ENCODE data around the gene PALM. TPM values are rescaled to one million over a fixed set of nuclear protein-coding genes. Genes with fewer than 3 reads are reported as not detected.

The PALM gene
- total RNA-seq, 1 donor from 2014 or later: 60.0 TPM

DNA sequence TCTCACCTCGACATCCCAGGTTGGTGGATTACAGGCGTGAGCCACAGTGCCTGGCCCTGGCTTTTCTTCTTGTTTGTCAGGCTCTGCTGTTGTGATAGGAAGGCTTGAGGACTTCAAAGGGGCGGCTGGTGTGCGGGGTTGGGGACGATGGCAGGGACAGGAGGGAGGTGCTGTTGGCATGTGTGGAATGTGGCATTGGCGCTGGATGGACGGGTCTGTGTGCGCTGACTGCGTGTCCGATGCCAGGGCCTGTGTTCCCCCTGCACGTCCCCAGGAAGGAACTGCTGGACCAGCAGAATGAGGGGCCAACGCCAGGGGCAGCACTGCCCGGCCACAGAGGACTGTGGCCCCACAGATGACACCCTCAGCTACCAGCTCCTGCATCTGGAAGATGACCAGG lies 75.8 kb downstream of the PALM start:
- no peaks in the 10 kb centered on the region for H3K27me3 Mint-ChIP-seq (ENCODE audit: low read depth, unreplicated experiment)
- H4K20me1 ChIP-seq (ENCODE audit: insufficient read depth, low read length): no peaks in the 10 kb centered on the region
- no peak overlapping the region for H3K27ac Mint-ChIP-seq (ENCODE audit: unreplicated experiment)
- TF ChIP-seq EZH2 (IDR thresholded peaks at IDR 0.05; ENCODE audit: insufficient read depth, low read length) (no peak), CTCF (IDR thresholded peaks at IDR 0.05; ENCODE audit: insufficient read depth, low read depth, low read length) (no peak)
- no peaks in the 10 kb centered on the region for H3K27me3 ChIP-seq (ENCODE audit: insufficient read depth, low read length)
- H3K4me3 Mint-ChIP-seq (ENCODE audit: unreplicated experiment): no peak overlapping the region
- no peaks in the 10 kb centered on the region for H3K9me3 ChIP-seq (ENCODE audit: insufficient read depth, low read depth, low read length)
- no peak overlapping the region for H2AFZ ChIP-seq (ENCODE audit: low read depth, low read length)
- no peaks in the 10 kb centered on the region for H3K36me3 ChIP-seq (ENCODE audit: insufficient read depth, low read length)
- H3K4me1 ChIP-seq (ENCODE audit: insufficient read depth, low read length): peaks cover 14% of the 10 kb centered on the region
- no peak for DNase-seq (ENCODE audit: low read depth)
- no peak overlapping the region for H3K27ac ChIP-seq (ENCODE audit: low read depth, low read length)
- no peaks in the 10 kb centered on the region for H3K79me2 ChIP-seq (ENCODE audit: insufficient read depth, low read length)
- FAIRE-seq: no peak
- H3K4me1 Mint-ChIP-seq (ENCODE audit: low read depth, unreplicated experiment): peaks cover 13% of the 10 kb centered on the region
- no peaks in the 10 kb centered on the region for H3K9me3 Mint-ChIP-seq (ENCODE audit: unreplicated experiment)
- no peak overlapping the region for H3K4me2 ChIP-seq (ENCODE audit: low read length)
- no peaks in the 10 kb centered on the region for H3K36me3 Mint-ChIP-seq (ENCODE audit: low read depth, unreplicated experiment)
- no peak overlapping the region for H3K4me3 ChIP-seq (ENCODE audit: insufficient read depth, low read depth, low read length)
- no peak overlapping the region for H3K9ac ChIP-seq (ENCODE audit: low read length)

- H3K4me3 Mint-ChIP-seq (ENCODE audit: unreplicated experiment): no peak overlapping the region
- no peak overlapping the region for H3K27ac ChIP-seq (ENCODE audit: low read depth, low read length)
- H3K27me3 Mint-ChIP-seq (ENCODE audit: low read depth, unreplicated experiment): no peaks in the 10 kb centered on the region
- FAIRE-seq (no peak), DNase-seq (ENCODE audit: low read depth) (no peak)
- H3K36me3 Mint-ChIP-seq (ENCODE audit: low read depth, unreplicated experiment): no peaks in the 10 kb centered on the region
- H3K27me3 ChIP-seq (ENCODE audit: insufficient read depth, low read length): no peaks in the 10 kb centered on the region
- H3K79me2 ChIP-seq (ENCODE audit: insufficient read depth, low read length): no peaks in the 10 kb centered on the region
- no peak overlapping the region for H3K9ac ChIP-seq (ENCODE audit: low read length)
- H3K4me3 ChIP-seq (ENCODE audit: insufficient read depth, low read depth, low read length): no peak overlapping the region
- no peaks in the 10 kb centered on the region for H3K36me3 ChIP-seq (ENCODE audit: insufficient read depth, low read length)
- peaks cover 6% of the 10 kb centered on the region for H3K4me1 ChIP-seq (ENCODE audit: insufficient read depth, low read length)
- H4K20me1 ChIP-seq (ENCODE audit: insufficient read depth, low read length): no peaks in the 10 kb centered on the region
- no peaks in the 10 kb centered on the region for H3K9me3 Mint-ChIP-seq (ENCODE audit: unreplicated experiment)
- H3K4me1 Mint-ChIP-seq (ENCODE audit: low read depth, unreplicated experiment): peaks cover 13% of the 10 kb centered on the region
- TF ChIP-seq EZH2 (IDR thresholded peaks at IDR 0.05; ENCODE audit: insufficient read depth, low read length) (no peak), CTCF (IDR thresholded peaks at IDR 0.05; ENCODE audit: insufficient read depth, low read depth, low read length) (no peak)
- H3K27ac Mint-ChIP-seq (ENCODE audit: unreplicated experiment): no peak overlapping the region
- no peak overlapping the region for H3K4me2 ChIP-seq (ENCODE audit: low read length)
- H3K9me3 ChIP-seq (ENCODE audit: insufficient read depth, low read depth, low read length): no peaks in the 10 kb centered on the region
- H2AFZ ChIP-seq (ENCODE audit: low read depth, low read length): no peak overlapping the region
Observed at GRCh38 chr19:787536-787935, 78.8 kb downstream of the PALM start.

- Histone ChIP-seq H2AFZ (ENCODE audit: low read depth, low read length) (no peak overlapping the region), H3K36me3 (ENCODE audit: insufficient read depth, low read length) (no peaks in the 10 kb centered on the region), H3K4me2 (ENCODE audit: low read length) (no peak overlapping the region), H3K27me3 (ENCODE audit: insufficient read depth, low read length) (no peaks in the 10 kb centered on the region), H4K20me1 (ENCODE audit: insufficient read depth, low read length) (no peaks in the 10 kb centered on the region), H3K4me3 (ENCODE audit: insufficient read depth, low read depth, low read length) (no peak overlapping the region), H3K9me3 (ENCODE audit: insufficient read depth, low read depth, low read length) (no peaks in the 10 kb centered on the region), H3K9ac (ENCODE audit: low read length) (no peak overlapping the region), H3K4me1 (ENCODE audit: insufficient read depth, low read length) (no peaks in the 10 kb centered on the region), H3K27ac (ENCODE audit: low read depth, low read length) (no peak overlapping the region), H3K79me2 (ENCODE audit: insufficient read depth, low read length) (no peaks in the 10 kb centered on the region)
- H3K36me3 Mint-ChIP-seq (ENCODE audit: low read depth, unreplicated experiment): no peaks in the 10 kb centered on the region
- no peak overlapping the region for H3K4me3 Mint-ChIP-seq (ENCODE audit: unreplicated experiment)
- TF ChIP-seq CTCF (IDR thresholded peaks at IDR 0.05; ENCODE audit: insufficient read depth, low read depth, low read length) (no peak), EZH2 (IDR thresholded peaks at IDR 0.05; ENCODE audit: insufficient read depth, low read length) (no peak)
- DNase-seq (ENCODE audit: low read depth) (no peak), FAIRE-seq (no peak)
- H3K9me3 Mint-ChIP-seq (ENCODE audit: unreplicated experiment): no peaks in the 10 kb centered on the region
- peaks cover 10% of the 10 kb centered on the region for H3K4me1 Mint-ChIP-seq (ENCODE audit: low read depth, unreplicated experiment)
- no peaks in the 10 kb centered on the region for H3K27me3 Mint-ChIP-seq (ENCODE audit: low read depth, unreplicated experiment)
- H3K27ac Mint-ChIP-seq (ENCODE audit: unreplicated experiment): no peak overlapping the region
Observed at GRCh38 chr19:788686-788982, 79.9 kb downstream of the PALM start.
